Measurements from ENCODE around the gene TDRD10. TPM values are rescaled to one million over a fixed set of nuclear protein-coding genes. Genes with fewer than 3 reads are reported as not detected.

TDRD10 gene
- total RNA-seq, 4 donors from 2014 or later: 0.57 to 1.5 (median 0.83) TPM; not detected in 1

- intact Hi-C loops (cut with DNase I; ENCODE audit: low total_unique reads): no loop called here
- 83 to 90% methylated on average over 8 of the region's 8 CpGs for WGBS, 2 donors
- DNase-seq (ENCODE audit: low spot score in 2 of 2): no peak
- TF ChIP-seq CTCF (IDR thresholded peaks at IDR 0.05): no peak
- no peak for TF ChIP-seq POLR2A (IDR thresholded peaks at IDR 0.05)
- H3K4me3 ChIP-seq (ENCODE audit: low read depth, poor library complexity, severe bottlenecking): no peak overlapping the region
These were observed 74.0 kb downstream of the TDRD10 start for GRCh38 chr1:154575951-154576566.

GRCh38 chr1:154577346-154578057, 75.5 kb downstream of the TDRD10 start:
- intact Hi-C loops (cut with DNase I; ENCODE audit: low total_unique reads): no loop called here
- no peak overlapping the region for H3K4me3 ChIP-seq (ENCODE audit: low read depth, poor library complexity, severe bottlenecking)
- 67 to 68% methylated on average over 6 to 7 of the region's 7 CpGs for WGBS, 2 donors
- no peak for TF ChIP-seq POLR2A (IDR thresholded peaks at IDR 0.05)
- TF ChIP-seq CTCF (IDR thresholded peaks at IDR 0.05): no peak
- DNase-seq (ENCODE audit: low spot score in 2 of 2): no peak

GRCh38 chr1:154578058-154578418, 76.0 kb downstream of the TDRD10 start:
- WGBS, 2 donors: 20 to 24% methylated on average over 6 of the region's 6 CpGs

GRCh38 chr1:154579374-154579773, 77.4 kb downstream of the TDRD10 start:
- no peak for DNase-seq (ENCODE audit: low spot score in 2 of 2)
- intact Hi-C loops (cut with DNase I; ENCODE audit: low total_unique reads): no loop called here
- no peak for TF ChIP-seq POLR2A (IDR thresholded peaks at IDR 0.05)
- TF ChIP-seq CTCF (IDR thresholded peaks at IDR 0.05): no peak

More at GRCh38 chr1:154578058-154578418, 76.0 kb downstream of the TDRD10 start:
- TF ChIP-seq CTCF (IDR thresholded peaks at IDR 0.05) (no peak), POLR2A (IDR thresholded peaks at IDR 0.05) (no peak)
- no peak overlapping the region for H3K4me3 ChIP-seq (ENCODE audit: low read depth, poor library complexity, severe bottlenecking)
- no peak for DNase-seq (ENCODE audit: low spot score in 2 of 2)
- intact Hi-C loops (cut with DNase I; ENCODE audit: low total_unique reads): no loop called here

GRCh38 chr1:154581766-154582165, 79.7 kb downstream of the TDRD10 start:
- TF ChIP-seq POLR2A (IDR thresholded peaks at IDR 0.05) (no peak), CTCF (IDR thresholded peaks at IDR 0.05) (no peak)
- DNase-seq (ENCODE audit: low spot score in 2 of 2): no peak
- intact Hi-C loops (cut with DNase I; ENCODE audit: low total_unique reads): loop anchor here (5.0 kb wide), 1 partner anchor 579 kb away; no protein-coding TSS in a partner anchor
- H3K4me3 ChIP-seq (ENCODE audit: low read depth, poor library complexity, severe bottlenecking): no peak overlapping the region
- WGBS, 2 donors: 72 to 90% methylated on average over 3 of the region's 3 CpGs

More at GRCh38 chr1:154579374-154579773, 77.4 kb downstream of the TDRD10 start:
- no peak overlapping the region for H3K4me3 ChIP-seq (ENCODE audit: low read depth, poor library complexity, severe bottlenecking)
- 79 to 86% methylated on average over 8 of the region's 8 CpGs for WGBS, 2 donors

Measured in lower leg skin (tissue), 4 donors.